K562 (cell line): ENCODE results near the gene DBNDD1.

Experiments
- CTCF ChIP-seq, 3 experiments: IDR thresholded peaks in 2 of 3; conservative IDR thresholded peaks in 1 of 3; 2 replicates each; pipeline ENCODE4 v1.5.1; 2011 to 2012; ENCODE audit warnings: low read length in 3 of 3, mild to moderate bottlenecking in 3 of 3, control low read depth in 2 of 3, improper control_type of control experiment in 1 of 3, inconsistent platforms in 1 of 3, low read depth in 1 of 3, mixed read lengths in 1 of 3, moderate library complexity in 1 of 3; ENCODE audit not compliant: insufficient read depth in 2 of 3
- DLX4 ChIP-seq: fragments of 250-450 bp; sonication (Bioruptor Pico); IDR thresholded peaks from 2 replicates; pipeline ENCODE4 v1.6.1; 2021; ENCODE audit warnings: mild to moderate bottlenecking
- EZH2 ChIP-seq: IDR thresholded peaks from 2 replicates; pipeline ENCODE4 v1.6.1; 2012; ENCODE audit warnings: low read depth, mild to moderate bottlenecking, inconsistent platforms, low read length, borderline replicate concordance
- HCFC1 ChIP-seq: IDR thresholded peaks from 2 replicates; pipeline ENCODE4 v1.6.1; 2012; ENCODE audit warnings: low read depth, low read length, improper control_type of control experiment
- HMG20A ChIP-seq: fragments of 450-650 bp; formaldehyde crosslinking; conservative IDR thresholded peaks from 2 replicates; pipeline ENCODE4 v1.4.0; 2020; ENCODE audit warnings: mild to moderate bottlenecking, mixed read lengths
- MCM2 ChIP-seq: fragments of 450-650 bp; IDR thresholded peaks from 2 replicates; pipeline ENCODE4 v1.6.1; 2017; ENCODE audit warnings: low read depth, mild to moderate bottlenecking
- NFE2 ChIP-seq: IDR thresholded peaks from 2 replicates; pipeline ENCODE4 v1.6.1; 2014; ENCODE audit warnings: antibody characterized with exemption, low read depth
- NFRKB ChIP-seq: fragments of 450-650 bp; IDR thresholded peaks from 2 replicates; pipeline ENCODE4 v1.6.1; 2016; ENCODE audit warnings: low read depth
- NFXL1 ChIP-seq: fragments of 450-650 bp; formaldehyde crosslinking; IDR thresholded peaks from 2 replicates; pipeline ENCODE4 v1.4.0; 2021; ENCODE audit warnings: mild to moderate bottlenecking
- NR3C1 ChIP-seq: sonication (generic); formaldehyde crosslinking; IDR thresholded peaks from 2 replicates; pipeline ENCODE4 v1.8.1; 2022; ENCODE audit warnings: missing genetic modification reagents
- RAD21 ChIP-seq, 2 experiments: fragments of 250-450 bp in 1 of 2; fragments of 450-650 bp in 1 of 2; sonication (Bioruptor Pico) in 1 of 2; formaldehyde crosslinking in 1 of 2; IDR thresholded peaks in 1 of 2; conservative IDR thresholded peaks in 1 of 2; 2 replicates each; pipeline versions ENCODE4 v1.4.0 to v1.8.0; 2020 to 2022; ENCODE audit warnings: mild to moderate bottlenecking in 2 of 2, moderate library complexity in 1 of 2
- TAF1 ChIP-seq: IDR thresholded peaks from 2 replicates; pipeline ENCODE4 v1.6.1; 2011; ENCODE audit warnings: mild to moderate bottlenecking, low read length, moderate library complexity; ENCODE audit not compliant: insufficient read depth, control insufficient read depth, severe bottlenecking; ENCODE audit errors: extremely low read depth
- ZNF57 ChIP-seq: fragments of 450-650 bp; formaldehyde crosslinking; IDR thresholded peaks from 2 replicates; pipeline ENCODE4 v1.4.0; 2020; ENCODE audit warnings: mild to moderate bottlenecking, moderate library complexity
- ZNF77 ChIP-seq: fragments of 250-450 bp; sonication (Bioruptor Pico); IDR thresholded peaks from 2 replicates; pipeline ENCODE4 v1.5.0; 2020

DNA sequence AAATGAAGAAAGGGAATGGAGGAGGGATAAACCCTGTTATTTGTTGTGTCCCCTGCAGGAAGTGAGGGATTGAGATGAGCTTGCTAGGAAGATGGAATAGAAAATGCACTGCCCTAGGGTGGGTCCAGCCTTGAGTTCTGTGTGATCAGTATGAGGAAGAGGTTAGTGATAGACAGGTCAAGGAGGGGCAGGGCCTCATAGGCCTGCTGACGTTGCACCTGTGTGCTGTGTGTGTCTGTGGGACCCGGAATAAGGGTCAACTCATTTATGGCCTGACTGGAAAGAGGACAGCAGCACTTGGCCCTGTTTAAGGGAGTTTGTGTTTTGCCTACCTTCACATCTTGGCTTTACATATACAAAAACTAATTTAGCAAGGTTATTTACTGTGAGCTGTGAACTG is 44.4 kb downstream of the DBNDD1 start:
- no peak for TF ChIP-seq NFE2
- no peak for TF ChIP-seq EZH2
- TF ChIP-seq CTCF (IDR thresholded peaks at IDR 0.05 in 2 of 3, conservative IDR thresholded peaks at IDR 0.05 in 1 of 3; ENCODE audit: insufficient read depth in 2 of 3, low read depth in 1 of 3, low read length in 3 of 3), result no peak
- TF ChIP-seq TAF1, result no peak
- TF ChIP-seq RAD21 (CRISPR knock-in tag; conservative IDR thresholded peaks at IDR 0.05 in 1 of 2, IDR thresholded peaks at IDR 0.05 in 1 of 2), result no peak
- TF ChIP-seq MCM2, result no peak
- no peak for TF ChIP-seq DLX4
- TF ChIP-seq HCFC1, result no peak
- no peak for TF ChIP-seq ZNF77
- no peak for TF ChIP-seq NR3C1
- TF ChIP-seq NFRKB, result no peak
- no peak for TF ChIP-seq NFXL1 (CRISPR knock-in tag)
- no peak for TF ChIP-seq ZNF57 (CRISPR knock-in tag)
- no peak for TF ChIP-seq HMG20A (CRISPR knock-in tag)
